NCI-H345 treated with DMSO at 0.1 percent for 48 hours (cell line): ENCODE data around the gene MAGEF1.
"Not testable (repeated sequence)": the region's sequence is repeated elsewhere in the genome, so short reads cannot be mapped to it uniquely, and the experiment has no call there.

ENCODE experiments used
- DNase-seq: peaks from one replicate; lab custom pipeline; 2025; ENCODE audit not compliant: unreplicated experiment; lab: John Stamatoyannopoulos, UW

The MAGEF1 gene

DNA sequence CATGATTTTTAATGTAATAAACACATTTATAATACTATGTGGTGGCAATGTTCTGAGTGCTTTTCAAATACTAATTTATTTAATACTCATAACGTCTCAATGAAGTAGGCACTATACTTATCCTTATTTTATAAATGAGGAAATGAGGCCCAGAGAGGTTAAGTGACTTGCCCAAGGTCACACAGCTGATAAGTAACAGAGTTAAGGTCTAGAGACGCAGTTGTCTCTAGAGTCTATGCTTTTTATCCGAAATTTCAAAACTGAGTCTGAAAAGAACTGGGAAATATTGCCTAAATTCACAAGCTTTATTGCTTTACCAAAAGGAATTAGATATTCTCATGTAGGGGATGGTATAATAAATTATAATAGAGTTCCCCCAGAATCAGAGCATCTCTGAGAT is 31.4 kb upstream of the MAGEF1 start:
- DNase-seq = no peak

DNA sequence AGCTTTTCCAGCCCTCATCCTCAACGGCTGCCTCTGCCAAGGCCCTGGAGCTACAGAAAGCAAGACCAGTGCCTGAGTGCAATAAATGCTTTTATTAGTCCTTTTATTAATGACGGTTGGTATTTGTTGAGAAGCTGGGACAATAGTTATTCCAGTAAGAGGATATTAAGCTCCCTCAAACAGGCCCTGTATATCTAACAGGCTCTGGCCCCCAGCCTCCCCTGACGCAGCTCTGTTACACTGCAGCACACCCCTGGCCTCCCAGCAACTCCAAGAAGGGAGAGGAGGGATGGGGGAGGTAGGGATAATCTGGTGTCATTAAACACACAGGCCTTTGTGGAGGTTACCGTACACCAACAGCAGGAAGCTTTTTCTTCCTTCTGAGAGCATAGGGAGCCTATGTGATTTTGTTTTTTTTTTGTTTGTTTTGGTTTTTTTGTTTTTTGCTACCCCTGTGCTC is 30.8 kb upstream of the MAGEF1 start:
- DNase-seq = no peak

DNA sequence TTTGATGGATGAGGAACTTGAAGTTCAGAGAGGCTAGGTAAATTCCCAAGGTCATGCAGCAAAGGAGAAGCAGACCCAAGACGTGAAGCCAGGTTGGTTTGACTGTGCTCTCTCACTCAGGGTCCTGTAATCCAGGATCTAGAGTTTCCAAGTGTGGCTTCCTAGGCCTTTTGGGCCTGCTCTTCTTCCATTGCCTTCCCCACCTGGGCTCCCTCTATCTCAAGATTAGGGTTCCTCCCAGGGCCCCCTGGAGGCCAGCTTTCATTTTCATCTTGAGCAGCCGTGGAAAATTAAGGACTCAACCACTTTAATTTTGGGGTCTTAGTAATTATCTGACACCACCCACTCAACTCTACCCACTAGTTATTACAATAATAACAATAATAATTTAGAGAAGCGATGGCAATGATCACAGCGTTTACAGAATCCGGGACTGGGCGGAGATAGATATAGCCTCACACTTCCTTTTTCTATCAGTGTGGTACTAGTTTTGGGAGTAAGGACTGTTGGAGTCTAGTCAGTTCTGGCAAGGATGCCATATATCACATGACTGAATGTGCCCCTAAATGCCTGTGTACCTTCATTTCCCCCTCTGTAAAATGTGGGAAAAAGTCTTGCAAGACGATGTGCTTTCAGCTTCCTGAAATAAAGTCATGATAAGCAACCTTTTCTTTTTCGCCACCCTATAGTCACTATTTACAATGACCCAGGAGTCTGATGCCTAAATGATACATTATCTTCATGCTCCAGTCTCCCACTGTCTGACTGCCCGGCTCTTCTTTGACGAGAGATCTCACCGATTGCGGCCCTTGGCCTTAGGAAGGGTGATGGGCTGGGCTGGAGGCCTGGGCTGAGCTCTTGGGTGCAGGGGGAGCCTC is 30.2 kb upstream of the MAGEF1 start:
- no peak for DNase-seq

DNA sequence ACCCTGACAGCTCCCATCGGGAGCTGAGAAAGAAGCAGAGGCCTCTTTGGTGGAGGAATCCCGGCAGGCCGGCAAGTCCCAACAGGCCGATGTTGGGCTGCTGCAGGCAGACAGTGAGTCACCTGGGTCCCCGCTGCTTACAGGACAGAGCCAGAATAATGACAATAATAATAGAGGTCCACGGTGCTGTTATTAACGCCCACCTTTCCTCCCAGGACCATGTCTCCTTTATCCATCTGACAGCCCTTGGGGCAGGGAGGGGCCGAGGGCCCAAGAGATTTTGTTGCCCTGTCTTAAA is 29.3 kb upstream of the MAGEF1 start:
- no peak for DNase-seq

DNA sequence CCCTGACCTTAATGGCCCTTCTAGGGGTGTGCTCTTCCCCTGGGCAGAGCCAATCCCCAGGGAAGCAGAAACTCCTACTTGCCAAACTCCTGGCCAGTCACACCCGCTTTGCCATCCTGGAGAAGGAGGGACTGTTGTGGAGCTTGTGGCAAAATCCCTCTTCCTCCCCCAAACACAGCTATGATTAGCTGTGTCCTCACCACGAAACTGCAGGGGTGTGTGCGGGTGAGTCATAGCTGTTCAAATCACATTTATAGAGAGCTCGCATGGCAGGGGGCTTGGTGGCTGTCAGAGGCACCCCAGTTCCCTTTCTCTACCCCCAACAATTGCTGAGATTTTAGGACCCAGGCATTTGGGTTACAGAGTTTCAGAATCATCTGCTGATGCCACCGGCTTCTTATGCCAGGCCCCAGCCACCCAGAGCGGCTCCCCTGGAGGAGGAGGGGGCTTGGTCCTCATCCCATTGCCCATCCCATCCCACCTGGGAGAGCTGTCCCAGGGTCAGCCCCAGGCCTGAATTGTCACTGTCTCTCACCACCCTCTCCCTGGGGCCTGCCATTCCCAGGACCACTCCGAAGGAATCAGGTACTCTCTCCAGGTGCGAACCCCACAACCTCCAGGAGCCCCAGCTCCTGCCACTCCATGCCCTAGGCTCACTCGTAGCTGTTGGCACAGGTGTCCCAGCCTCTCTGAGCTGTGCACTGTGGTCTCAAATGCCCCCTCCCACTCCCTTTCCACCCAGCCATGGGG is 28.8 kb upstream of the MAGEF1 start:
- DNase-seq = no peak

DNA sequence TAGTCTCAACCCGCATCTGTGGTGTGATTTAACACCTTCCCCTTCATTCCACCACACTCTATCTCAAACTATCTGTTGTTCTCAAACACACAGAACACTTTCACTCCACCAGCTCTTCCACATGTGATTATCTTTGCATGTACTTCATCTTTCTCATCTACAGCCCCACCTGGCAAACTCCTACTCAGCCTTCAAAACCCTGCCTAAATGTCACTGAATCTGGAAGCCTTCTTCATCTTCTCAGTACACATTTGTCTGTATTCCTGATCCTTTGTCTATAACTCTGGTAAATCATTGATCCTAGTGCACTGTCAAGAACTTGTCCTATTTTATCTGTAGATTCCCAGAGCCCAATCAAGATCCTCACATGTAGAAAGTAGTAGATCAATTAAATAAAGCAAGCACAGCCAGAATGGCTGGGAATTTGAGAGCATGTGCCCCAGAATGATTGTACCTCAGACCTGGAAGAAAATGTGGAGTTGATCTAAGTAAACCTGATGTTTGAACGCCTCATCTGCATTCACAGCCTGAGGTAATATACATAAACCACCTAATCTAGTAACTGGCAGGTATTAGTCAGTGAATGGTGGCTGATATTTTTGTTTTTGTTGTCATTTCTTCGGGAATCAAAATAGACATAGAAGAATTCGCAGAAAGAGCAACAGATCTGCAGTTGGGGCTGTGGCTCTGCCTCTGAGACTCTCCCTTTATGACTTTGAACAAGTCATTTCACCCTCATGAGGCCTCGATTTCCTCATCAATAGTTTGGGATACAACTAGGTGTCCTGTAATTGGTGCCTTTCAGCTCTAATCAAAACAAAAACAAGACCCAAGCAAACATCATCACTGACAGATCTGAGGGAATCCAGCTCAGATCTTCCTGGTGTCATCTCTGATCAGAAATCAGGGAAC is 28.0 kb upstream of the MAGEF1 start:
- no peak for DNase-seq

DNA sequence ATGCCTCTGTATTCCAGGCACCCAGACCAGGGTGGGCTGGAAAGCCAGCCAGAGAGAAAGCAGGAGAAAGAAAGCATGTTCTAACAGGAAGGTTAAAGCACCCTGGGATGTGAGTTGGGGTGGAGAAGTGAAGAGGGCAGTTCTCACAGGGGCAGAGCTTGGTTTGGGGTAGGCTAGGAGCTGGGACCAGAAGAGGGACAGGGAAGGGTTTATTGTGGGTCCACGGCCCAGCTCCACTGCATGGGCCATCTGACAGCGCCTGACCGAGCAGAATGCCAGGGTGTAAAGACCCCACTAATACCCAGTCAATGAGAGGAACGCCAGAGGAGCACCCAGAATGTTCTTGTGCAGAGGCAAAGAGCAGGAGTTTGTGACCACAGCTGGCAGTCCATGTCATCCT is 27.1 kb upstream of the MAGEF1 start:
- DNase-seq = no peak

DNA sequence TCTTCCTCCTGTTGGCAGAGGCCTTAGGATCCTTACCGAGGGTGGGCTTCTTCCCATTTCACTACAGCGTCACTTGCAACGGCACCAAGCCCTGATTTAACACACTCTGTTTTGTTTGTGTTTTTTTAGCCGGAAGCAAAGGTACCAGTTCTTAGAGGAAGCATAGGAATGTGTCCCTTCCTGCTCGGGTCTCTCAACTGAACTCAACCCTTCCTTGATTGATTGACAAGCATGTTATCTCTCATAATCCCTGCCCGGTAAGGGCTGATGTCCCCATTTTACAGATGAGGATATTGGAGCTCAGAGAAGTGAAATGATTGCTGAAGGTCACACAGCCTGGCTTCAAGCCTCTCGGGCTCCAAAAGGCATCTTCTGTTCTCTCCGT is 26.6 kb upstream of the MAGEF1 start:
- DNase-seq = no peak

DNA sequence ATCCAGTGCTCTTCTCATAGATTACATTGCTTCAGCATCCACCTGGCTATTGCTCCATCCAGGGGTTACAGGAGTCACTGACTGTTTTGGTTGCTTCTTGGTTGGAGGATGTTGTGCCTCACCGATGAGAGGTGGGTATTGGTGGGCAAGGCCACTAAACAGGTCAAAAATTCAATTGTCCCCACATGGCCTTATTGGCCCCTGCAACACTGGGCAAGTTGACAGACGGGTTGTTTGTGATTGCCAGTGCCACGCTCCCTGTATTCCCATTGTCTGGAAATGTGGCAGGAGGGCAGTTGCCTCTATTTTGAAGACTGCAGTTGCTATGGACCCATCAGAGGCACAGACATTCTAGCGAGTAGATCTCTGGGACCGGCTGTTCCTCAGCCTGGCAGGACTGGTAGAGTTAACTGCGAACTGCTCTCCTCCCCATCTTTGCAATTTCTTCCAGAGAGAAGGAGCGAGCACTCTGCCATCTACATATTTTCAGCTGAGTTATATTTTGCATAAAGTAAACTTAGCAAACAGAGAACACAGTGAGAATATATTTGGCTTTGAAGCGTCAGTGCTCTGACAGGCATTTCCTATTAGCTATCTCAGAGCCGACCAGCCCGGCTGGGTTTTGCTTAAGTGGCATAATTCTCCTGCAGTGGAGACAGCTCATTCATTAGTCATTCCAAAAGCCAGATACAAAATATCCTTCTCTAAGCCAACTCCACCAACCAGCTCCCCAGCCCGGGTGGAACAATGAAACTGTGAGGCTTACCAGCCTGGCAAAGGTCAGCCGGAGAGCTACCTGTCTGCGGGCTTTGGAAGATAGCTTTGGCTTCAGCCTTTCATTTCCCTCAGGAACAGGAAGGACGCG is 26.0 kb upstream of the MAGEF1 start:
- DNase-seq = no peak

DNA sequence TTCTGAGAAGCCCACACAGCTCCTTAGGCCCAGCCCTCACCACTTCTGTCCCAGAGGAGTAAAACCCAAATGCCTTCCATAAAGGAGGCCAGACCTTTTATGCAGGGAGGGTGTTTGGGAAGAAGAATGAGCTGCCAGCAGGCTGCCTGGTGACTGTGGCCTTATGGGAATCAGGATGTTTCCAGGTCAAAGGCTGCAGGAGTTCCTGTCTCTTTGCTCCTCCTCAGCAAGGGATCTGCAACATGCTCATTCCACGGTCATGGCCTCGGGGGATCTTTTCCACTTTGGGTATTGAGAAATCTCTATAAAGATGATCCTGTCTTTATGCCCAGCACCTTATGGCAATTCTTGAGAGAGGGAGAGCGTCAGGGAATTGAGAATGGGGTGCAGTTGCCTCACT is 25.2 kb upstream of the MAGEF1 start:
- no peak for DNase-seq

DNA sequence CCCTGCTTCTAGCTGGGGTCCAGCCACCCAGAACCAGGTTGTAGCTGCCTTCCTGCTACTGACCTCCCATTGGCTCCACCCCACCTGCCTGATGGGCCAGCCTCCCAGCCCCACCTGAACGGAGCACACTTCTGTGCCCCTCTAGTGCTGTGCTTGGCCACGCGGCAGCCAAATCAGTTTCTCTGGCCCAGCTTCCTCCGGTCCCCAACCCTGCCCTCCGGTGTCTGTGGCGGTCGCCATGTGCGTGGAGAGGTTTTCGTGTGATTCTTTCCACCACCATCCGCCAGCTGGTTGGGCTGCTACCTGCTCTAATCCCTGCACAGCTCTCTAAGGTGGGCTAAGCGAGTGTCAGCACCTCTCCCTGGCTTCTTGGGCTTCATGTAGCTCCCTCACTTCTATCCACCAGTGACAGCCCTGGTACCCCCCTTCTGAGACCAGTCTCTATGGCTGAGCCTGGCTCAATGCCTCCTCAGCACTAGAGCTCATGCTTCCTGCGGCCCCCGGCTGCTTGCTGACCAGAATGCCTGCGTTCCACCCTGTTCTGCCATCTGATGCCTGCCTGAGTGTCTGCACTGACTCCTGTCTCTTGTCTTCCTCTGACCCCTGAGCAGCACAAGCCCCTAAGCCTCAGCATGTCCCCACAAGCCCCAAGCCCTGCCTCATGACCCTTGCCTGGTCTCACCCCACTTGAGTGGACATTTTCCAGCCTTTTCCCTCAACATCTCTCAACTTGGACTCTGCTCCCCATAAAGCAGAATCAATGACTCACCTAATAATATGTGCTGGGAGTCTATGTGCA is 23.2 kb upstream of the MAGEF1 start:
- no peak for DNase-seq

DNA sequence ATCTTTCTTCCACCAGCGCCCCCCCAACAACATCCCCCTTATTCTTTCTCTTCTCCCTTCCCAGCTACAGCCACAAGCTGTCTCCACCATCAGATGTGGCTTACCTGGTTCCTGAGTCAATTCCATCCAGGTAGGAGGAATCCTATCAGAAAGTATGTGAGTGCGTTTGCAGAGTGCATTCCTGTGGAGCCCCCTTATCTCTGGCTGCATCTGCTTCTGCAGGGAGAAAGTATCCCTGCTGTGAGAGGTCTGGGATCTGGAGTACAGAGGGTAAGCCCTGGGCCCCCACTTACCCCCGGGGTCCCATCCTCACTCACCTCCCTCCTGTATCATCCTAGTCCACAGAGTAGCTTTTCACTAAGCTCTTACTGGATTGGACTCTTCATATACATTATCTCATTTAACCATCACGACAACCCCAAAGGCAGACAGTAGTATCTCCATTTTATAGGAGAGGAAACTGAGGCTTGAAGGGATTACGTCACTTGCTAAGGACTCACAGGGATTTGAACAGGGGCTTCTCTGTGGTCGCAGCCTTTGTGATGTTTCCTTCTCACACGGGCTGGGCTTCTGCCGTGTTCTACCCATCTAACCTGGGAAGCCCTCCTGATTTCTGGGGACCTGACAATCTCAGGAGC is 22.2 kb upstream of the MAGEF1 start:
- no peak for DNase-seq

DNA sequence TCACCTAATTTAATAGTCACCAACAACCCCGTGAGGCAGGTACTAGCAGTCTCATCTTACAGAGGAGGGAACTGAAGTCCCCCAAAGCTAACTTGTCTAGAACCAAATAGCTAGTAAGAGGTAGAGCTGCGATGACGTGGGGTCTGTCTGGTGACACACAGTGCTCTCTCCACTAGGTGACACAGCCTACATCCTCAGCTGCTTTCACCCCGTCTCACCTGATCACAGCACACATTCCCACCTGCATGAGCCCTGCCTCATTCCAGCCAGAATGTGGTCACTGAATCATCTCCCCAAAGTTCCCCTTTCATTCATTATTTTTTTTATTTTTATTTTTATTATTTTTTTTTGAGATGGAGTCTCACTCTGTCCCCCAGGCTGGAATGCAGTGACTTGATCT is 21.3 kb upstream of the MAGEF1 start:
- DNase-seq = no peak

DNA sequence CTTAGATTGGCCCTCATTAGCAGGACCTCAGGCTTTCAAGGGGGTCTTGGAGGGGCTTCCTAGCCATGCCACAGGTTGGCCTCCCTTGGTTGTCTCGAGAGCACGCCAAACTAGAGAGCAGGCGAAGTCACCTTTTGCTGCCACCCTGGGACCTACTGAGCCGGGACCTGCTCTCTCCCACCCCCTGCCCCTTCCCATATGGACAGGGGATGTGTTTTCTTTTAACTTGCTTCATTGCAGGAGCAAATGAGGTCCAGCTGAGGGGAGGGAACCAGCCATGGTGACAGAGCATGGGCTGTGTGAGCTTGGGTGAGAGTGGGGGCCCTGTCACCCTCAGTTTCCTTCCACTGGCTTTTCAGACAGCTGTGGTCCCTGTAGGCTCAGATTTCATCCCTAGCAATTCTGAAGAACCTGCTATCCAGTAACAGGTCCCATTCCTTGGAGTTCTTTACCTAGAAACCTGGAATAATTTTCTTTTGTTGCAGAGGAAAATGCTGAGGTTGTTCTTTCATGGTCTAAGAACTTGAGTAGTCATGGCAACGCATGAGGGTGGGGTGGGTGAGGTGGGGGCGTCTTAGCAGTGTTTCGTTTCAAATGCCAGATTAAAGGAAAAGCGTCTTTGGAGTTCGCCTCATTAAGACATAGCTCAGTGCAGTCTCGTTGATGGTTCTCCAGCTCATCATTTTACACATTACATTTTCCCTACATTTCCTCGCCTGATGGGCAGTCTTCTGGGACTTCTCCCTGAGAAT is 20.1 kb upstream of the MAGEF1 start:
- DNase-seq = no peak

DNA sequence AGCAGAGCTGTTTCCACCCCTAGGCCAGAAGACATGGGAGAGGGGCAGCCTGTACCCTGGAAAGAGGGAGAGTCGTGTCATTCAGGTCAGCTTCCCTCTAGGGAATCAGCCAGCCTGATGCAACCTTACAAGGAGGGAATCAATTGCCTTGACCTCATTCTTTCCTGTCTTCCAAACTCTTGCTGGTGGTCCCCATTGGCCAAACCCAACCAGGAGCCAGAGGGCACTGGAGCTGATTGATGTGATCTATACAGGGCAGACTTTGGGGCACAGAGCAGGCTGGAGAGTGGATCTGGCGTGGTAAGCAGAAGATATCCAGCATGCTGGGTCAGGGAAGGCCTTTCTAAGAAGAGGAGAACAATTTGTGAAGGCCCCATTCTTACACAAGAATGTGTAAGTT is 19.1 kb upstream of the MAGEF1 start:
- DNase-seq = no peak

DNA sequence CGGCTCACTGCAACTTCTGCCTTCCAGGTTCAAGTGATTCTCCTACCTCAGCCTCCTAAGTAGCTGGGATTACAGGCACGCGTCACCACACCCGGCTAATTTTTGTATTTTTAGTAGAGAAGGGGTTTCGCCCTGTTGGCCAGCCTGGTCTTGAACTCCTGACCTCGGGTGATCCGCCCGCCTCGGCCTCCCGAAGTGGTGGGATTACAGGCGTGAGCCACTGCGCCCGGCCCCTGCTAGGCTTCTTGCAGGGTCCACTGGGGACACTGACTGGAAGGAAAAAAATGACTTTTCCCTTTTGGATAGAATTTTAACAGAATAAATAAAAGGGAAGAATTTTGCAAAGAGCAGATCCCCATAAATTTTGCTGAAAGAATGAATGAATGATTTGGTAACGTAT is 17.3 kb upstream of the MAGEF1 start:
- DNase-seq = not testable (repeated sequence)

DNA sequence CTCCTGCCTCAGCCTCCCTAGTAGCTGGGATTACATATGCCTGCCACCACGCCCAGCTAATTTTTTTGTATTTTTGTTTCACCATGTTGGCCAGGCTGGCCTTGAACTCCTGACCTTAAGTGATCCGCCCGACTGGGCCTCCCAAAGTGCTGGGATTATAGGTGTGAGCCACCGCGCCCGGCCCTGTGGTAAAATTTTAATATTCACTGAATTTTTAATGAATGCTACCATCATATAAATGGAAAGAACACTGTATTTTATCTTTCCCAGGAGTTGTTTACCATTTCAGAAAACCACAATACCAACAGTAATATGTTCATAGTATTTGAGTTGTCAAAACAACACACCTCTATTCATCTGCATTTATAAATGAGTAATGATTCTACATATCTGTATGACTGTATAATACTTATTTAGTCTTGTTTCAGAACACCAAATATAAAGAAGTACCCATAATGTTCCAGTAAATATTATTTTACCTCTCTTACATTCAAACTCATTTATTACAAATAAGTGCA is 16.2 kb upstream of the MAGEF1 start:
- DNase-seq = no peak

DNA sequence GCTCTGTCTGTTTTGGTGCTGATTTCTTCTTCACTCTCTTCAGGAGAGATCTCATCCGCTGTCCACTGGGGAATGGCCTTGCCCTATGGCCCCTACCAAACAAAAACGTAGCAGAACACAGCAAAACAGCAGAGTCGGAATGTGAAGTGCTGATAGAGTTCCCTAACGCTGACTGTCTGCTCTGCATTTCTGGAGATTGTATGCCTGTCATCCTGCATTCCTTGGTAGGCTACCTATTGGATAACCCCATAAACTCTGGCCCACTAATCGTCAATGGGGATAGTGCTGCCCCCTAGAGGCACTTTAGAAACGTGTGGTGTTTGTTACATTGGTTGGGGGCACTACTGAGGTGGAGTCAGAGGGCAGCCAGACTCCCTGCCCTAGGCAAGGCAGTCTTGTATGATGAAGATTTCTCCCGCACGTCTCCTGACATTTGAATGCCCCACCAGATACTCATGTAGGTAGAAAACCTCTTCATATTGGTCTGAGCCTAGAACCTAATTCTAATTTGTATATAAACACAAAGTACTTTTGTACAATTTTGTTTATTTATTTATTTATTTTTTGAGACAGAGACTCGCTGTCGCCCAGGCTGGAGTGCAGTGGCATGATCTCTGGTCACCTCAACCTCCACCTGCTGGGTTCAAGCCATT is 15.6 kb upstream of the MAGEF1 start:
- DNase-seq = peak; percentile 53
